Endothelial cell (in vitro differentiated cells): Measurements from ENCODE around the gene IRF6. TPM values are rescaled to one million over a fixed set of nuclear protein-coding genes. Genes with fewer than 3 reads are reported as not detected.

Source experiments
- DNase-seq: peaks from one replicate; pipeline ENCODE4 v3.0.0; 2021; ENCODE audit warnings: low spot score
- H3K27ac Mint-ChIP-seq: one replicate; pipeline ENCODE4 v1.8.0; 2021; ENCODE audit warnings: mixed read lengths, inconsistent platforms; ENCODE audit not compliant: unreplicated experiment
- H3K27me3 Mint-ChIP-seq: one replicate; pipeline ENCODE4 v1.8.0; 2021; ENCODE audit warnings: mild to moderate bottlenecking, moderate library complexity, mixed read lengths, inconsistent platforms; ENCODE audit not compliant: unreplicated experiment
- H3K36me3 Mint-ChIP-seq: one replicate; pipeline ENCODE4 v1.8.0; 2021; ENCODE audit warnings: mild to moderate bottlenecking, low read depth, mixed read lengths, inconsistent platforms; ENCODE audit not compliant: unreplicated experiment
- H3K4me1 Mint-ChIP-seq: one replicate; pipeline ENCODE4 v1.8.0; 2021; ENCODE audit warnings: mild to moderate bottlenecking, mixed read lengths, inconsistent platforms; ENCODE audit not compliant: unreplicated experiment
- H3K4me3 Mint-ChIP-seq: one replicate; pipeline ENCODE4 v1.8.0; 2021; ENCODE audit warnings: mild to moderate bottlenecking, mixed read lengths, inconsistent platforms; ENCODE audit not compliant: unreplicated experiment
- H3K9me3 Mint-ChIP-seq: one replicate; pipeline ENCODE4 v1.8.0; 2021; ENCODE audit warnings: mixed read lengths, inconsistent platforms; ENCODE audit not compliant: unreplicated experiment
- long read RNA-seq: library from polyadenylated mRNA; unstranded; transcript quantifications from one replicate; pipeline ENCODE4 v2.0.0, GENCODE V29; 2020; ENCODE audit not compliant: unreplicated experiment
- total RNA-seq: library from RNA; stranded (reverse); fragmentation: NEBNext Ultra II Directional; extraction: Animal tissue kit (Norgen Biotek cat#: 25700); gene quantifications from one replicate; pipeline ENCODE4 v1.2.1, GENCODE V29; 2021; ENCODE audit not compliant: unreplicated experiment
- TF ChIP-seq, protein P1 (sequence below): fragments of 200-600 bp; sonication (generic); IDR thresholded peaks from one replicate; pipeline ENCODE4 v1.5.0; 2021; ENCODE audit warnings: antibody characterized with exemption; ENCODE audit not compliant: unreplicated experiment

The IRF6 gene
- total RNA-seq, result 21.3 TPM
- long read RNA-seq, full-length matches to known transcripts, result 3 of 6 reads
- long read RNA-seq, partial matches to known transcripts, result 2 of 6 reads
- long read RNA-seq, other reads (novel, unspliced or antisense), result 1 of 6 reads

DNA sequence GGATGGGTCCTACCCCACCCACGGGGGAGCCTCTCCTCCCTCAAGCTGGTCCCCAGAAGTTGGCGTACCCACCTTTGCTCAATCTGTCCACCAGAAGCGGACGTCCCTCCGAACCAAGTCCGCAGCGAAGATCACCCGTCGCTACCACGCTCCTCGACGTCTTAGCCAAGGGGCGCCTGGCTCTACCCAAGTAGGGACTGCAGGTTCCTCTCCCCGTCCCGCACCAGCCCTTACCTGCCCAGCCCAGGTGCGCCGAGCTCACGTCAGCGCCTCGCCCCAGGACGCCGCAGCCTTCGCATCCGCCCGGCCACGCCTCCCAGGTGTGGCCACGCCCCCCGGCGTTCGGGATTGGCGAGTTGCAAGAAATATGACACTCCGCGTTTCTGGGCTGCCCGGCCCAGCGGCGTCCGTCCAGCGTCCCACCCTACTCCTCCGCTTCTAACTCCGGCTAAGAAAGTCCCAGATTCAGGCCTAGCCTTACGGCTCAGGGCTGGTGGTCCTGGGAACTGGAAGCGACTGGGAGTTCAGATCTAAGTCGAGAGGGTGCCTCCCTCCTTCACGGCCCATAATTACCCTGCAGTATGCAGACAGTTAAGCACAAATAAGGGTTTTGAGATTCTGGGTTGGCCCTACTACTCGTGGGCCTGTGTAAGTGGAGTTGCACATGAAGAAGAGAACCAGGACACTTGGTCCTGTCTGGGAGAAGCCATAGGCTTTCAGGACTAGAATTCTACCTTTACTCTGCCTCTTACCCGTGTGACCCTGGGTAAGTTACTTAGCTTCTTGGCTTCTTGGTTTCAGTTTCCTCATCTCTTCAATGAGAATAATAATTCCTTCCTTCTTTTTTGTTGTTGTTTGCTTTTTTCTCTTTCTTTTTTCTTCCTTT is at the start of gene IRF6:
Gene IRF6 (minus strand): TSS at position 268 of the 886 bp plus-strand sequence. CDS start 4,729 bp downstream, outside the sequence.
- peaks cover 11% of the 10 kb centered on the region for H3K27me3 Mint-ChIP-seq

GRCh38 chr1:209855623-209856022 is 49.7 kb upstream of the IRF6 start:
- no peak overlapping the region for H3K4me3 Mint-ChIP-seq
- TF ChIP-seq, protein P1, sequence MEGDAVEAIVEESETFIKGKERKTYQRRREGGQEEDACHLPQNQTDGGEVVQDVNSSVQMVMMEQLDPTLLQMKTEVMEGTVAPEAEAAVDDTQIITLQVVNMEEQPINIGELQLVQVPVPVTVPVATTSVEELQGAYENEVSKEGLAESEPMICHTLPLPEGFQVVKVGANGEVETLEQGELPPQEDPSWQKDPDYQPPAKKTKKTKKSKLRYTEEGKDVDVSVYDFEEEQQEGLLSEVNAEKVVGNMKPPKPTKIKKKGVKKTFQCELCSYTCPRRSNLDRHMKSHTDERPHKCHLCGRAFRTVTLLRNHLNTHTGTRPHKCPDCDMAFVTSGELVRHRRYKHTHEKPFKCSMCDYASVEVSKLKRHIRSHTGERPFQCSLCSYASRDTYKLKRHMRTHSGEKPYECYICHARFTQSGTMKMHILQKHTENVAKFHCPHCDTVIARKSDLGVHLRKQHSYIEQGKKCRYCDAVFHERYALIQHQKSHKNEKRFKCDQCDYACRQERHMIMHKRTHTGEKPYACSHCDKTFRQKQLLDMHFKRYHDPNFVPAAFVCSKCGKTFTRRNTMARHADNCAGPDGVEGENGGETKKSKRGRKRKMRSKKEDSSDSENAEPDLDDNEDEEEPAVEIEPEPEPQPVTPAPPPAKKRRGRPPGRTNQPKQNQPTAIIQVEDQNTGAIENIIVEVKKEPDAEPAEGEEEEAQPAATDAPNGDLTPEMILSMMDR, result no peak
- H3K9me3 Mint-ChIP-seq, result no peaks in the 10 kb centered on the region
- H3K4me1 Mint-ChIP-seq, result peaks cover 3% of the 10 kb centered on the region
- H3K27me3 Mint-ChIP-seq, result peaks cover 4% of the 10 kb centered on the region
- no peak for DNase-seq
- no peak overlapping the region for H3K27ac Mint-ChIP-seq
- H3K36me3 Mint-ChIP-seq, result peaks cover 4% of the 10 kb centered on the region

More for the DNA sequence above, at the start of gene IRF6:
- Mint-ChIP-seq H3K36me3 (no peaks in the 10 kb centered on the region), H3K4me3 (peak within 1 kb of the TSS; percentile 86), H3K27ac (no peak within 1 kb of the TSS), H3K4me1 (peaks cover 25% of the 10 kb centered on the region), H3K9me3 (no peaks in the 10 kb centered on the region)
- peak; percentile 80 for DNase-seq
- TF ChIP-seq, protein P1, result no peak

DNA sequence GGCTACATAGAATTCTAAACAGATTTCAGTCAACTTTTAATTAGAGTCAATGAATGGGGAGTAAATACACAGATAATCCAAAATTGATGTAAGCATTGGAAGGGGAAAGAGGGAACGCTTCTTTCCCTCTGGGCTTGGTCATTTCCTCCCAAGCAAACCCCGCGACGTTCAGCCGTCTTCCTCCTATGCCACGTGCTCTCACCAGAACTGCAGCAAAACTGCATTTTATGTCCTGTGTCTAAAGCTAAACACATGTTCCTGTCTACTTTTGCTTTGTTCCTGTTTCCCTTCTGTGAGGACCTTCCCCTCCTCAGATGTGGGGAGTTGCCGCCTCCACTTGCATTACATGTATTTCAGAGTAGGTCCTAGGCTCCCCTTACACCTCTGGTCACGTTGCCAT is 49.1 kb upstream of the IRF6 start:
- Mint-ChIP-seq H3K9me3 (no peaks in the 10 kb centered on the region), H3K27ac (no peak overlapping the region), H3K4me1 (peaks cover 3% of the 10 kb centered on the region), H3K36me3 (peaks cover 4% of the 10 kb centered on the region), H3K27me3 (peaks cover 4% of the 10 kb centered on the region), H3K4me3 (no peak overlapping the region)
- DNase-seq, result no peak
- TF ChIP-seq, protein P1, result no peak

- TF ChIP-seq, protein P1, result no peak
- peaks cover 3% of the 10 kb centered on the region for H3K4me1 Mint-ChIP-seq
- no peaks in the 10 kb centered on the region for H3K9me3 Mint-ChIP-seq
- DNase-seq, result no peak
- no peak overlapping the region for H3K27ac Mint-ChIP-seq
- H3K4me3 Mint-ChIP-seq, result no peak overlapping the region
- peaks cover 4% of the 10 kb centered on the region for H3K36me3 Mint-ChIP-seq
- peaks cover 4% of the 10 kb centered on the region for H3K27me3 Mint-ChIP-seq
Observed at GRCh38 chr1:209854196-209854595, 48.3 kb upstream of the IRF6 start.

DNA sequence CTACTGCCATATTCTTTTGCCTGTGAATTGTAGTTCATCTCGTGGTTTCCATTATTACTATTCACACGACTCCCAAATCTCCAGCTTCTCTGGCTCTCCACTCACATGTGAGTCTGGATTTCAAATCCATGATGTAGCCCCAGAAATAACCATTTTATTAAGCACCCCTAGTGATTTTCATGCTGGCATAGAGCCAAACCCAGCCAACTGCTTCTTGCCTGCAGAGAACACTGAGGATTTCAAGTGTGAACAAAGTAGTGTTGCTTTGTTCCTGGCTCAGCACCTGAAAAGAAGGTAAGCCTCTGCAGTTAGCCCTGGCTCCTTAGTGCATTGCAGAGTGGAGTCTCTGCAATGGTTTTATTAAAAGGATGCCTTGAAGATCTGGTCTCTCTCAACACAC is 47.7 kb upstream of the IRF6 start:
- DNase-seq, result no peak
- Mint-ChIP-seq H3K27ac (no peak overlapping the region), H3K4me1 (peaks cover 3% of the 10 kb centered on the region), H3K27me3 (peaks cover 4% of the 10 kb centered on the region), H3K36me3 (peaks cover 4% of the 10 kb centered on the region), H3K4me3 (no peak overlapping the region), H3K9me3 (no peaks in the 10 kb centered on the region)
- TF ChIP-seq, protein P1, result no peak
